HG02938 (cell line): ENCODE measurements around the gene COPE.

Experiments
- ATAC-seq: cut with Tn5 transposase; IDR thresholded peaks from one replicate; pipeline ENCODE4 v1.9.1; 2021; ENCODE audit warnings: mild to moderate bottlenecking, moderate library complexity; ENCODE audit not compliant: unreplicated experiment

Gene COPE

GRCh38 chr19:18853755-18854427 lies 65.3 kb downstream of the COPE start:
- ATAC-seq = no peak

- ATAC-seq = no peak
These were observed 66.5 kb downstream of the COPE start for GRCh38 chr19:18852648-18853047.

GRCh38 chr19:18851673-18852325 lies 67.4 kb downstream of the COPE start:
- no peak for ATAC-seq

- ATAC-seq = no peak
These were observed 68.5 kb downstream of the COPE start for GRCh38 chr19:18850471-18851375.

- no peak for ATAC-seq
These were observed 69.3 kb downstream of the COPE start for GRCh38 chr19:18849838-18850400.
